SW480 (cell line): ENCODE data around the gene GON7.

Experiments
- DNase-seq: peaks from one replicate; pipeline ENCODE4 v3.0.0-alpha.2; 2016; ENCODE audit warnings: low spot score

Gene GON7

DNA sequence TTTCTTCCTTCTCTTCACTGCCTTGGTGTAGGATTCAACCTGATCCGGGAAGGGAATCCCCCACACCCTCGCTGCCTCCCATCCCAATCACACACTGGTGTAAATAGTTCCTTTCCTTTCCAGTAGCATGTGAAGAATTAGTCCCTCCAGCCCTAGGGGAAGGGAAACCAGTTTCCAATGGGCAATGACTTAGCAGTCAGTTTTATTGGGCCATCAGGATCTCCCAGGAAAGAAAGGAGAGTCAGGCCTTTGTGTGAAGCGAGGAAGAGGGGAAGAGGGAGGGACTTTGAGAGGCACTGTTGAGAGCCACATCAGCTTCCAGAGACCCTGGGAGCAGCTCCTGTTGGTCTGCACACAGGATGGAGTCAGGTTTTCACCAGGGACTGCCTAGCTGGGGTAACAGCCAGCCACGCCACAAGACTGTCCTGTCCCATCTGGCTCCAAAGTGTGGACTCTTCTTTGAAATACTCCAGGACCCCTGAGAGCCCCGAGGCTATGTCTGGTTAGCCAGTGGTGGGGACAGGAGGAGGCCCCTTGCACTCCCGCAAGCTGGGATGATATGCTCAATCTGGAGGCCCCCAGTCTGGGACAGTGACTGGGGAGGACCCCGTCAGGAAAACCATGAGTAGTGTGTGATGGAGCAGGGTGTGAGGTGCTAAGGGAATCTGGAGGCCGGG, 50.0 kb downstream of the GON7 start:
- no peak for DNase-seq

GRCh38 chr14:93155667-93156066, 51.2 kb downstream of the GON7 start:
- DNase-seq, result no peak

GRCh38 chr14:93153121-93153520, 53.7 kb downstream of the GON7 start:
- no peak for DNase-seq
